HG03175 (cell line): ENCODE data around the gene RNF44.
A peak's percentile ranks its signal among the peaks of the same experiment; 100 is the strongest.
"Not testable (repeated sequence)": the region's sequence is repeated elsewhere in the genome, so short reads cannot be mapped to it uniquely, and the experiment has no call there.

Experiments
- ATAC-seq: cut with Tn5 transposase; IDR thresholded peaks from one replicate; pipeline ENCODE4 v1.9.1; 2021; ENCODE audit warnings: mild to moderate bottlenecking, moderate library complexity; ENCODE audit not compliant: unreplicated experiment

The RNF44 gene

DNA sequence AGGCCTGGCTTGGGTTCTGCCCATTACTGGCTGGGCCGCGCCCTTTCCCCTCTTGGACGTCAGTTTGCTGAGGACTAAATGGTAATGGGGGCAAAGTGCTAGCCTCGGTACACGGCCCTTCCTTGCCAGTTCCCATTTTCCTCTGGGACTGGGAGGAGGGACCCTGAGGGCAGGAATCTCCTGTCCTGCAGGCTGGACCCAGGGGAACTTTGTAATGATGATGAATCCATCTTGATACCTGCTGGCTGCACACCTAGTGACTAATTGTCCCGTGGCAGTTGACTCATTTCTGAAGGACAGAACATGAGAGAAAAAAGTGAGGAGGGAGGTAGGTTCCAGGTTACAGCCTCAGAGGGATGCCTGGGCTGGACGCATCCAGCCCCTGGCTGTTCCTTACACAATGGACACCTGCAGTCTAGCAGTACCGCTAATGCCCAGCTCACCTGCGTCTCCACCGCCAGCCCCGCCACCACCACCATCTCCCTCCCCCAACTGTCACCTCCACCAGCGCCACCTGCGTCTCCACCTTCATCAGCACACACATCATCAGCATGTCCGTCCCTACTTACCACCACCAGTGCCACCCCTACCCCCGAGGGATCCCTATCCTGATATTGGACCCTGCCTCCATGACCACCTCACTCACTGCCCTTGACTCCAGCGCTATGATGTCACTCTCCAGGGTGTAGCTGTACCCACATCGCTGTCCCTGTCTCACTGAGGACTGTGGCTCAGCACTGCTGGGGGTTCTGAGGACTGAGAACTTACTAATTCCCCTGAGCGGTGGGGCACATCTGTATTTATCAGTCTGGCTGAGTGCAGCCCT is 16.3 kb upstream of the RNF44 start:
- no peak for ATAC-seq

DNA sequence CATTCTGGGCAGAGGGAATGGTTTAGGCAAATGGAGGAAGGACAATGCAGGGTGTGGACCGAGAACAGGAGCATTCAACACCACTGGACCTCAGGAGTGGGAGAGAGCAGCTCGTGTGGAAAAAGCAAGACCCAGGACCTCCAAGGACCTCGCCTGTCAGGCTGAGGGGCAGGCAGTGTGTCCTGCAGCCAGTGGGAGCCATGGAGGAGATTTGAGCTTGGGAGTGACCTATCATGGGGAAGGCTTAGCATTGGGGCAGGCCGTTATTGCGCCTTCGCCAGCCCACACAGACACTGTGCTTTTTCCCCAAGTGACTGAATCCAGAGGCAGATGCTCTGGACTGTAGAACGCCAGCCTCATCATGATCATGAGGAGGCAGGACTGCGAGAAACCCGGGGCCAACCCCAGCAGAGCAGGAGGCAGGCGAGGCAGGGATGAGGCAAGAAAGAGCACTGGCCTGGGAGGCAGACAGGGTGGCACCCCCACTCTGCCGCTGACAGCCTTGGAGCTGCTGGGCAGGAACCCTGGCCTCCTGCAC is 15.2 kb upstream of the RNF44 start:
- no peak for ATAC-seq

DNA sequence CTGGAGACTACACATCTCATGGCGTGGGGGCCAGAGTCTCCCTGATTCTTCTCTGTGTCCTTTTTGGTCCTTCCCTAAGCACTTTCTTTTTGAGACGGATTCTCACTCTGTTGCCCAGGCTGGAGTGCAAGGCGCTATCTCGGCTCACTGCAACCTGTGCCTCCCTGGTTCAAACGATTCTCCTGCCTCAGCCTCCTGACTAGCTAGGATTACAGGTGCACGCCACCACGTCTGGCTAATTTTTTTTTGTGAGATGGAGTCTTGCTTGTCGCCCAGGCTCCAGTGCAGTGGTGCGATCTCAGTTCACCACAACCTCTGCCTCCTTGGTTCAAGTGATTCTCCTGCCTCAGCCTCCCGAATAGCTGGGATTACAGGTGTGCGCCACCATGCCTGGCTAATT is 13.7 kb upstream of the RNF44 start:
- not testable (repeated sequence) for ATAC-seq

DNA sequence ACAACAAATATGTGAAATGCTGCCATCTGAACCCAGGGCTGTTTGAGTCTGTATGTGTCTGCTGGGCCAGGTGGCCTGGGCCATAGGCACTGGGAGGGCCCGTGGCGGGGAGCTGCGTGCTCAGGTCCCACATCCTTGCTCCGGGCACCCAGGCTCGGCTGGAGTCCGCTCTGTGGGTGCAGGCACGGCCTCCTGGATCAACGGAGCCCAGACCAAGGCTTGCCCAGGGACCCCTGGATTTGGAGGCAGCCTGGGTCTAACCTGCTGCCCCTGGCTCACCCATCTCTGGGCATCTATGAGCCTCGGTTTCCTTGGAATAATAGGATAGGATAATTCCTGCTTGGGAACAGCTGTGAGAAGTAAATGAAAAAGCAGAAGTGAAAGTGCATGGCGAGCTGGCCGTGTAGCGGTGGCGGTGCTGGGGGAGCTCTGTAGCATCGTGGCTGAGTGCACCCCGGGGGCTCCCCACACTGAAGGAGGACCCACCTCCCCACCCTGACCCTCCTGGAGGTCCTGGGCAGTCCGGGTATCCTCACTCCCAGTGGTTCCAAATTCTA is 13.2 kb upstream of the RNF44 start:
- no peak for ATAC-seq

- ATAC-seq: no peak
Observed at GRCh38 chr5:176549871-176550270, 12.7 kb upstream of the RNF44 start.

DNA sequence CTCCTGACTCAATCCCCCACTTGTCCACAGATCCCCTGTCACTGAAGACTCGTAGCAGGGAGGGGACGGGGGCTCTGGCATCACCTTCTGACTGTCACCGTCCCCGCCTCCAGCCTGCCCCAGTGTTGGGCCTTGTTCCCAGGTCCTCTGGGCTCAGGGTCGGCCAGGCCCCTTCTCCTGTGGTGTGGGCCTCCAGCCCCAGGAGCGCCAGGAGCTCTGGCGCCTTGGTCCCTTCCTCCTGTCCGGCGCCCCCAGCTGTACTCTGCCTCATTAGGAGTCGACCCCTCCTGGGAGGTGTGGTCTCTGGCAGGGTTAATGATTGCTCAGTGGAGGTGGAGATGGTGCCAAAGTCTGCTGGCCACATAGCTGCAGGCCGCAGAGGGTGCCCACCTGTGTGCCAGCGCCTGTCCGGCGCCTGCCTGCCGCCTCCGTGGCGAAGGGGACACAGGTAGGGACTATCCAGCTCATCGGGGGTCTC is 11.8 kb upstream of the RNF44 start, which contains the start of gene CDHR2:
Gene CDHR2, plus strand, starts transcription at position 376 of the 478 bp plus-strand sequence. CDS start 16,011 bp downstream, outside the sequence.
- no peak for ATAC-seq

GRCh38 chr5:176547802-176548201 is 10.6 kb upstream of the RNF44 start:
- no peak for ATAC-seq

DNA sequence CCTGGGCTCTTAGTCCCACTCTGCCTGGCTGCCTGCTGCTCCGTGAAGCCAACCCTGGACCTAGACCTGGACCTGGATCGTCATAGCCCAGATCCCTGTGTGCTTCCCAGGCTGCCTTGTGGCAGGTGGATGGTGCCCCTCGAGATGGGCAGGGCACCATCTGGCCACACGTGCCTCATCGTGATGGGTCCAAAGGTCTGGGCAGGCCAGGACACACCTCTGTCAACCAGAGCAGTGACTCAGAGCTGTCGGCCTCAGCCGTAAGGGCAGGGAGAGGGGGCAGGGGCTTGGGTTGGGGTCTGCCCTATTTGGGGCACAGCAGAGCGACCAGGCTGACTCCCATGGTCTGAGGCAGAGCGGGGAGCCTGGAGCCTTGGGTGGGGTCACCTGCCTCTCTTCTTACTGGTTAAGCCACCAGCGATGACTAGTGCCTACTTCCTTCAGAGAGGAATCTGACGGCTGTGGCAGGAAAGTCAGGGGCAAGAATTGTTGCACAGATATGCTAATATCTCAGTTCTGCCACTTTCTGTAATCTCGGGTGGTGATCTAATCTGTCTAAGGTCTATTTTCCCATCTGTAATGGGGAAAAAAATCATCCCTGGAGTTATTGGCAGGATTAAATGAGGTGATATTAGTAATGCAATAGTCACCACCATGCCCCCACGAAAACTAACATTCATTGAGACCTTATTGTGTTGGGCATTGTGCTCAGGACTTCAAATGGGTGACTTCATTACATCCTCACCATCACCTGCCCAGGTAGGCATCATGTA is 8.7 kb upstream of the RNF44 start:
- ATAC-seq: no peak

GRCh38 chr5:176545388-176545736 is 8.2 kb upstream of the RNF44 start:
- no peak for ATAC-seq

- peak; percentile 68 for ATAC-seq
Observed at GRCh38 chr5:176543428-176544182, 6.4 kb upstream of the RNF44 start.

GRCh38 chr5:176542596-176543427 is 5.6 kb upstream of the RNF44 start:
- peak; percentile 44 for ATAC-seq

DNA sequence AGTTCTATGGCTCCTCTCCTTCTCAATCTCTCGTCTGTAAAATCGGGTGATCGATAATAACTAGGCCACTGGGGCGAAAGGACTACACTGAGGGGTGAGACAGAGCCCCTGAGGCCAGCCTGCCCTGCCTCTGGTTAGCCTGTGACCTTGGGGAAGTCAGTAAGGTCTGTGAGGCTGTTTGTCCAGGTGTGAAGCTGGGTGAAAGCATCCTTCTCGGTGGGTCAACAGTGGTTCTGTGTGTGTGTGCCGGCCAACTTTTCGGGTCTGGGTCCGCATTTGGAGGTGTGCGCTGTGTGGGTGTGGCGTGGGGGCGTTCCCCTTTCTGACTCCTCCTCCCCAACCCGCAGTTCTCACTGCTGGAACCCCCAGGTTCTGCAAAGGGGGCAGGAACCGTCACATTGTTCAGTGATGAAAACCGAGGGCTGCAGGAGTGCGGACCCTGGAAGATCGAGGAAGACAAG is 5.0 kb upstream of the RNF44 start:
- ATAC-seq: no peak

GRCh38 chr5:176541338-176542134 is 4.3 kb upstream of the RNF44 start:
- ATAC-seq: no peak

DNA sequence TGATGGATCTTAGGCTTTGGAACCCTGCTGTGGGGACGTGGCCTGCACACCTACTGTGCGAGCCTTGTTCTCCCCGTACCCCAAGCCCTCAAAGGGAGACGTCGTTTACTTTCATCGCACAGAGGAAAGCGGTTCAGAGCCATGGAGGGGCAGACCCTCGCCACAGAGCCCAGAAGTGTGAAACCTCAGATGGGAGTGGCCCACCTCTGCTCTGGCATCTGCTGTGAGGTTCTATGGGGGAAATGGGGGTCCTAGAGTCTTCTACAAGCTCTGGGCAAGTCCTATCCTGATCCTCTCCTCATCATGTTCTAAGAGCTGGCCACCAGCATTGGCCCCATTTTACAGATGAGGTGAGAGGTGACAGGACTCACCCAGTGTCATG is 3.7 kb upstream of the RNF44 start:
- no peak for ATAC-seq

DNA sequence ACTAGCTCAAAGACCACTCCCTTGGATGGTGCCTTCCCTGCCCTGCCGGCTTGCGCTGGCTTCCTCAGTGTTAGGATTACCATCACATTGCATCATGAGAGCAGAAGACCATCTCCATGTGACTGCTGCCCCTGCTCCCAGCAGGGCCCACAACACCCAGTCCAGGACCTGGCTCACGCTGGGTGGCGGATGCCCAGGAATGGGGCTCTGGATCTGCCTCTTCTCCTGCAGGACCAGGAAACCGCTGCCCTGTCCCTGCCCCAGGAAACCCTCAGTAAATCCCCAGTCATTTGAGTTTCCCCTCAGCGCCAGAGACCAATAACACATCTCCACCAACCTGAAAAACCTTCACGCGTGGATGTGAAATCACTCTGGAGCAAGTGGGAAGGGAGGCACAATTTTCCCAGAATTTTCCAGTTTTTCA is 3.3 kb upstream of the RNF44 start:
- no peak for ATAC-seq

DNA sequence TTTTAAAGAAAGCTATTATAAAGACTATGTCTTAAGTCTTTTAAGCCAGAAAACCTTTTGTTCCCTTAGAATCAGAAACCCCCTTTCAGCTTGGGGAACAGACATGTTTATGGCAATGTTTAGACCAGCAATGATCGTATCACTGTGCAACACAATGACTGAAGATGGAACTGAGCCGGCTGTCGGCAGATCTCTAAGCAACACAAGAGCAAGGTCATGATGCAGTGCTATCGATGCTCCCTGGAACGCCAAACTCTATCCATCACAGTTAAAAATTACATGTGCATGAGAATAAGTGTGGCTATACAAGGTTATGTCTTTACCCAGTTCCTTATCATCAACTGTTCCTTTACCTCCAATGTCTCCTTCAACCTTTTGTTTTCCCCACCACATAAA is 1.8 kb upstream of the RNF44 start:
- no peak for ATAC-seq

GRCh38 chr5:176538230-176538988 is 1.2 kb upstream of the RNF44 start:
- ATAC-seq: no peak

DNA sequence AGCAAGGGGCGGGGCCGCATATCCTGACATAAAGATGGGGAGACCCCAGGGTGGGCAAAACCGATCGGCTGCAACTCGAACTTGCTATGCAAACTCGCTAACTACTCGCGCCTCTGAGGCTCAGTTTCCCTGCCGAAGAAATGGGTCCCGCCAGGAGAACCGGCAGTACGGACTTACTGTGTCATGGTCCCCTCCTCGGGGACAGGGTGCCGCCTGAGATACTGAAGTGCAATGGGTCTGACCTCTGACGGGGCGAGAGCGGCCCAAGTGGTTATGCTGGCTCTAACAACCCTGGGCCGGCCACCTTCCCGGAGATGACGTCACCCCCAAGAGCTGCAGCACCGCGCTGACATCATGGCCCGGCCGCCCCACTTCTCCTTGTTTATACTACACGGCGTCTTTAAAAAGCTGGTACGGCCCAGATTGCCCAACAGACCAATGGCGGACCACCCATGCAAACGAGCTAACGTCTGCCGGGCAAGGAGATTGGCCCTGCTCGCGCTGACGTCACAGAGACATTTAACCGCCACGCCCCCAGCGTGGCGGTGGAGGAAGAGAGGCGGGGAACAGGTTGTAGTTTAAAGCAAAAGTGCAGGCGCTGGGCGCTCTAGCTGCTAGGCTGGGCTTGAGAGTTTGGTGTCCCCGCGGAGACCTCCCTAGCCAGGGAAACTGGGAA is 490 bp upstream of the RNF44 start:
- peak; percentile 67 for ATAC-seq
